Central memory CD8-positive, alpha-beta T cell (primary cell): ENCODE measurements around the gene KAZN.
"Not testable (repeated sequence)": the region's sequence is repeated elsewhere in the genome, so short reads cannot be mapped to it uniquely, and the experiment has no call there.

Source experiments
- ATAC-seq: fragments of 150-1000 bp; cut with Tn5 transposase; replicated peaks from 2 replicates; pipeline ENCODE4 v1.10.0; 2022; ENCODE audit warnings: mild to moderate bottlenecking, moderate FRiP score, moderate number of reproducible peaks; ENCODE audit not compliant: poor library complexity, severe bottlenecking; ENCODE audit errors: extremely low read depth
- DNase-seq, 2 donors: peaks; one replicate each; pipeline ENCODE4 v3.0.0; 2021; ENCODE audit warnings: low spot score in 2 of 2
- H3K27ac Mint-ChIP-seq: one replicate; pipeline ENCODE4 v1.8.0; 2022; ENCODE audit warnings: low read depth, mild to moderate bottlenecking, moderate library complexity, mixed read lengths
- H3K27me3 Mint-ChIP-seq: one replicate; pipeline ENCODE4 v1.8.0; 2022; ENCODE audit warnings: mixed read lengths
- H3K36me3 Mint-ChIP-seq: one replicate; pipeline ENCODE4 v1.8.0; 2022; ENCODE audit warnings: mild to moderate bottlenecking, moderate library complexity, mixed read lengths; ENCODE audit not compliant: insufficient read depth
- H3K4me1 Mint-ChIP-seq: one replicate; pipeline ENCODE4 v1.8.0; 2022; ENCODE audit warnings: mixed read lengths
- H3K4me3 Mint-ChIP-seq: one replicate; pipeline ENCODE4 v1.8.0; 2022; ENCODE audit warnings: mild to moderate bottlenecking, moderate library complexity, mixed read lengths
- H3K9me3 Mint-ChIP-seq: one replicate; pipeline ENCODE4 v1.8.0; 2022; ENCODE audit warnings: mixed read lengths

Gene KAZN

GRCh38 chr1:15128520-15129313, 530.2 kb downstream of the KAZN start:
- H3K36me3 Mint-ChIP-seq = no peaks in the 10 kb centered on the region
- no peaks in the 10 kb centered on the region for H3K9me3 Mint-ChIP-seq
- peaks cover 21% of the 10 kb centered on the region for H3K27me3 Mint-ChIP-seq
- H3K27ac Mint-ChIP-seq = no peak overlapping the region
- ATAC-seq (peak; percentile 56), DNase-seq (peak; percentile 59 to 62)
- no peak overlapping the region for H3K4me3 Mint-ChIP-seq
- no peaks in the 10 kb centered on the region for H3K4me1 Mint-ChIP-seq

GRCh38 chr1:15129944-15130343, 531.5 kb downstream of the KAZN start:
- H3K9me3 Mint-ChIP-seq = no peaks in the 10 kb centered on the region
- ATAC-seq = no peak
- no peak overlapping the region for H3K27ac Mint-ChIP-seq
- no peaks in the 10 kb centered on the region for H3K4me1 Mint-ChIP-seq
- peaks cover 1% of the 10 kb centered on the region for H3K36me3 Mint-ChIP-seq
- DNase-seq = no peak
- peaks cover 33% of the 10 kb centered on the region for H3K27me3 Mint-ChIP-seq
- no peak overlapping the region for H3K4me3 Mint-ChIP-seq

GRCh38 chr1:15130607-15131006, 532.1 kb downstream of the KAZN start:
- Mint-ChIP-seq H3K9me3 (no peaks in the 10 kb centered on the region), H3K27me3 (peaks cover 39% of the 10 kb centered on the region), H3K27ac (no peak overlapping the region), H3K4me3 (no peak overlapping the region), H3K36me3 (peaks cover 1% of the 10 kb centered on the region), H3K4me1 (no peaks in the 10 kb centered on the region)
- no peak for DNase-seq
- no peak for ATAC-seq

- H3K27me3 Mint-ChIP-seq = peaks cover 63% of the 10 kb centered on the region
- no peak for DNase-seq
- H3K4me3 Mint-ChIP-seq = no peak overlapping the region
- peaks cover 1% of the 10 kb centered on the region for H3K36me3 Mint-ChIP-seq
- H3K4me1 Mint-ChIP-seq = no peaks in the 10 kb centered on the region
- H3K9me3 Mint-ChIP-seq = no peaks in the 10 kb centered on the region
- no peak overlapping the region for H3K27ac Mint-ChIP-seq
- ATAC-seq = no peak
These were observed 534.5 kb downstream of the KAZN start for GRCh38 chr1:15132965-15133364.

GRCh38 chr1:15134285-15134684, 535.8 kb downstream of the KAZN start:
- H3K27ac Mint-ChIP-seq = no peak overlapping the region
- ATAC-seq = no peak
- no peak for DNase-seq
- no peaks in the 10 kb centered on the region for H3K9me3 Mint-ChIP-seq
- H3K27me3 Mint-ChIP-seq = peaks cover 76% of the 10 kb centered on the region
- H3K36me3 Mint-ChIP-seq = peaks cover 1% of the 10 kb centered on the region
- no peak overlapping the region for H3K4me3 Mint-ChIP-seq
- H3K4me1 Mint-ChIP-seq = no peaks in the 10 kb centered on the region

- not testable (repeated sequence) for DNase-seq, H3K4me3 Mint-ChIP-seq, H3K27ac Mint-ChIP-seq, H3K36me3 Mint-ChIP-seq, H3K9me3 Mint-ChIP-seq, H3K4me1 Mint-ChIP-seq, ATAC-seq
- H3K27me3 Mint-ChIP-seq = peaks cover 83% of the 10 kb centered on the region
These were observed 537.1 kb downstream of the KAZN start for GRCh38 chr1:15135604-15136003.

- DNase-seq (no peak), ATAC-seq (no peak)
- Mint-ChIP-seq H3K36me3 (peaks cover 1% of the 10 kb centered on the region), H3K4me1 (no peaks in the 10 kb centered on the region), H3K9me3 (no peaks in the 10 kb centered on the region), H3K4me3 (no peak overlapping the region), H3K27ac (no peak overlapping the region), H3K27me3 (peaks cover 97% of the 10 kb centered on the region)
These were observed 539.3 kb downstream of the KAZN start for GRCh38 chr1:15137809-15138208.

GRCh38 chr1:15139654-15140350, 541.3 kb downstream of the KAZN start:
- H3K4me1 Mint-ChIP-seq = no peaks in the 10 kb centered on the region
- H3K4me3 Mint-ChIP-seq = no peak overlapping the region
- no peak for DNase-seq
- H3K36me3 Mint-ChIP-seq = no peaks in the 10 kb centered on the region
- no peak overlapping the region for H3K27ac Mint-ChIP-seq
- no peaks in the 10 kb centered on the region for H3K9me3 Mint-ChIP-seq
- ATAC-seq = no peak
- H3K27me3 Mint-ChIP-seq = peaks cover 92% of the 10 kb centered on the region

GRCh38 chr1:15141935-15142539, 543.6 kb downstream of the KAZN start:
- peaks cover 89% of the 10 kb centered on the region for H3K27me3 Mint-ChIP-seq
- no peak overlapping the region for H3K4me3 Mint-ChIP-seq
- H3K9me3 Mint-ChIP-seq = no peaks in the 10 kb centered on the region
- H3K27ac Mint-ChIP-seq = no peak overlapping the region
- ATAC-seq (no peak), DNase-seq (no peak)
- H3K36me3 Mint-ChIP-seq = no peaks in the 10 kb centered on the region
- no peaks in the 10 kb centered on the region for H3K4me1 Mint-ChIP-seq

- Mint-ChIP-seq H3K4me3 (no peak overlapping the region), H3K36me3 (no peaks in the 10 kb centered on the region), H3K9me3 (no peaks in the 10 kb centered on the region), H3K27me3 (peaks cover 90% of the 10 kb centered on the region), H3K4me1 (no peaks in the 10 kb centered on the region), H3K27ac (no peak overlapping the region)
- DNase-seq (no peak), ATAC-seq (no peak)
These were observed 546.8 kb downstream of the KAZN start for GRCh38 chr1:15145327-15145726.

- no peak overlapping the region for H3K4me3 Mint-ChIP-seq
- H3K9me3 Mint-ChIP-seq = no peaks in the 10 kb centered on the region
- H3K27ac Mint-ChIP-seq = no peak overlapping the region
- H3K4me1 Mint-ChIP-seq = no peaks in the 10 kb centered on the region
- ATAC-seq (no peak), DNase-seq (no peak)
- H3K36me3 Mint-ChIP-seq = no peaks in the 10 kb centered on the region
- H3K27me3 Mint-ChIP-seq = peaks cover 90% of the 10 kb centered on the region
These were observed 547.7 kb downstream of the KAZN start for GRCh38 chr1:15146142-15146680.

- Mint-ChIP-seq H3K9me3 (no peaks in the 10 kb centered on the region), H3K27me3 (peaks cover 91% of the 10 kb centered on the region), H3K36me3 (no peaks in the 10 kb centered on the region), H3K4me3 (no peak overlapping the region), H3K27ac (no peak overlapping the region), H3K4me1 (no peaks in the 10 kb centered on the region)
- ATAC-seq (no peak), DNase-seq (no peak)
These were observed 548.5 kb downstream of the KAZN start for GRCh38 chr1:15146971-15147376.
